Ishikawa (cell line): ENCODE results near the gene ATP5PD.

Experiments
- CEBPB ChIP-seq: IDR thresholded peaks from 2 replicates; pipeline ENCODE4 v1.6.1; 2012
- EGR1 ChIP-seq: IDR thresholded peaks from 2 replicates; pipeline ENCODE4 v1.6.1; 2012
- EP300 ChIP-seq: IDR thresholded peaks from 2 replicates; pipeline ENCODE4 v1.6.1; 2012; ENCODE audit warnings: borderline replicate concordance
- MAX ChIP-seq: IDR thresholded peaks from 2 replicates; pipeline ENCODE4 v1.6.1; 2012
- NFIC ChIP-seq: IDR thresholded peaks from 2 replicates; pipeline ENCODE4 v1.6.1; 2012
- RAD21 ChIP-seq: IDR thresholded peaks from 2 replicates; pipeline ENCODE4 v1.6.1; 2012; ENCODE audit warnings: low read depth
- TAF1 ChIP-seq: IDR thresholded peaks from 2 replicates; pipeline ENCODE4 v1.6.1; 2012; ENCODE audit warnings: low read depth, mild to moderate bottlenecking
- TEAD4 ChIP-seq: IDR thresholded peaks from 2 replicates; pipeline ENCODE4 v1.6.1; 2012
- USF1 ChIP-seq: IDR thresholded peaks from 2 replicates; pipeline ENCODE4 v1.6.1; 2012
- YY1 ChIP-seq: IDR thresholded peaks from 2 replicates; pipeline ENCODE4 v1.6.1; 2012; ENCODE audit warnings: low read depth
- ZBTB7A ChIP-seq: IDR thresholded peaks from 2 replicates; pipeline ENCODE4 v1.6.1; 2012; ENCODE audit warnings: low read depth
- TF ChIP-seq, protein P1 (sequence below): IDR thresholded peaks from 2 replicates; pipeline ENCODE4 v1.6.1; 2012; ENCODE audit warnings: low read depth, mild to moderate bottlenecking

DNA sequence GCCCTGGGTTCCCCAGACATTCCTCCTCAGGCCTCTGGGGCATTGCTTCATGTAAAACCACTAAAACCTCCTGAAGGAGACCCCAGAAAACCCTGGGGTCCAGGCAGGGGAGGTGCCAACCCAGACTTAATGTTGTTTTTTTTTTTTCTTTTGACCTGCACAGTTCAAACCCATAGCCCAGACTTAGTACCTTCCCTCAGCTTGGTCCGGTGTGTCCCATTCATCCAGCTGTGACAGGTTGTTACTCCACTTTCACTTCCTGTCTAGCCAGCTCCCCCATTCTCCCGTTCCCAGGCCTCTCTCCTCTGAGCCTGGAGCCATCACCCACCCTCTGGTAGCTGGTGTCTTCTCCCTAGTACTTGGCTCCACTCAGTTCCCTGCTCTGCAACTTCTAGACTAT lies 54.5 kb downstream of the ATP5PD start:
- no peak for TF ChIP-seq EP300
- TF ChIP-seq RAD21: no peak
- peak; percentile 9; the same call in 1 of the 2 replicates for TF ChIP-seq NFIC
- no peak for TF ChIP-seq EGR1
- TF ChIP-seq, protein P1, sequence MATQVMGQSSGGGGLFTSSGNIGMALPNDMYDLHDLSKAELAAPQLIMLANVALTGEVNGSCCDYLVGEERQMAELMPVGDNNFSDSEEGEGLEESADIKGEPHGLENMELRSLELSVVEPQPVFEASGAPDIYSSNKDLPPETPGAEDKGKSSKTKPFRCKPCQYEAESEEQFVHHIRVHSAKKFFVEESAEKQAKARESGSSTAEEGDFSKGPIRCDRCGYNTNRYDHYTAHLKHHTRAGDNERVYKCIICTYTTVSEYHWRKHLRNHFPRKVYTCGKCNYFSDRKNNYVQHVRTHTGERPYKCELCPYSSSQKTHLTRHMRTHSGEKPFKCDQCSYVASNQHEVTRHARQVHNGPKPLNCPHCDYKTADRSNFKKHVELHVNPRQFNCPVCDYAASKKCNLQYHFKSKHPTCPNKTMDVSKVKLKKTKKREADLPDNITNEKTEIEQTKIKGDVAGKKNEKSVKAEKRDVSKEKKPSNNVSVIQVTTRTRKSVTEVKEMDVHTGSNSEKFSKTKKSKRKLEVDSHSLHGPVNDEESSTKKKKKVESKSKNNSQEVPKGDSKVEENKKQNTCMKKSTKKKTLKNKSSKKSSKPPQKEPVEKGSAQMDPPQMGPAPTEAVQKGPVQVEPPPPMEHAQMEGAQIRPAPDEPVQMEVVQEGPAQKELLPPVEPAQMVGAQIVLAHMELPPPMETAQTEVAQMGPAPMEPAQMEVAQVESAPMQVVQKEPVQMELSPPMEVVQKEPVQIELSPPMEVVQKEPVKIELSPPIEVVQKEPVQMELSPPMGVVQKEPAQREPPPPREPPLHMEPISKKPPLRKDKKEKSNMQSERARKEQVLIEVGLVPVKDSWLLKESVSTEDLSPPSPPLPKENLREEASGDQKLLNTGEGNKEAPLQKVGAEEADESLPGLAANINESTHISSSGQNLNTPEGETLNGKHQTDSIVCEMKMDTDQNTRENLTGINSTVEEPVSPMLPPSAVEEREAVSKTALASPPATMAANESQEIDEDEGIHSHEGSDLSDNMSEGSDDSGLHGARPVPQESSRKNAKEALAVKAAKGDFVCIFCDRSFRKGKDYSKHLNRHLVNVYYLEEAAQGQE: no peak
- TF ChIP-seq TAF1: no peak
- no peak for TF ChIP-seq MAX
- no peak for TF ChIP-seq ZBTB7A
- no peak for TF ChIP-seq TEAD4
- no peak for TF ChIP-seq YY1
- TF ChIP-seq CEBPB: no peak
- no peak for TF ChIP-seq USF1
